ENCODE data around the gene PPP1R14C. TPM values are rescaled to one million over a fixed set of nuclear protein-coding genes. Genes with fewer than 3 reads are reported as not detected.

Gene PPP1R14C
- polyA plus RNA-seq, 1 donor (not counting 4 experiments of a cell fraction or from before 2014, with no cell fraction given) = 50.6 TPM

DNA sequence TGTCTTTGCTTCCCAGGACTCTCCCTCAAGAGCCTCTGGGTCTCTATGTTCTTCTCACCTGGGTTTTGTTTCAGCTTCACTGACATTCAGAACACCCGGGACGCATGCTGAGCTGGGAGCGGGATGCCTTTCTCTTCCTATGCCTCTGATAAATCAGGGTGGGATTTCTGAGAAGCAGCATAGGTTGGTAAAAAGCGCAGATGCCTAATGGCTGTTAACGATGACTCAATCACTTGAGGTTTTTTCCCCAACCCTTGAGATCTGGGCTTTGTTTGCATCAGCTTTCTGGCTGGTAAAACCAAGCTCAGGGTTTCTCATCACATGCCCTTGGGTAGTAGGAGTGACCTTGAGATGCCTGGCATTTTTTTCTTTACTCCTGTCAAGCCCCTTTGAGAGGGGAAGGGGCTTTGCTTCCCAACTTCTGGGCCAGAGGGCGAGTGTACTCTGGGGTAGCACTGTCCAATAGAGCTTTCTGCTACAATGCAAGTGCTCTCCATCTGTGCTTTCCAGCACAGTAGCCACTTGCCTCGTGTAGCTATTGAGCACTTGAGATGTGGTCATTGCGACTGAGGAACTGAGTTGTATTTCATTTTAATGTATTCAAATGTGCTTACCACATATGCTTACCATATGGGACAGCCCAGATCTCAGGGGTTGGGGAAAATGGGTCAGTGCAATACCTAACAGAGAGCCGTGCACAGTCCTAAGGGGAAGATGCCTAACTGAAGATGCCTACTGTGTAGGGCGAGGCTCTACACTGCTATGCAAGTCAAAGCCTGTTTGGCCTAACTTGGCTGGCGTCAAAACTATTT is 69.1 kb downstream of the PPP1R14C start:
- Histone ChIP-seq H3K36me3 (ENCODE audit: control insufficient read depth in 2 of 2, extremely low read depth in 1 of 2, insufficient read depth in 2 of 2, low read length in 2 of 2) (peaks cover 5 to 7% of the 10 kb centered on the region in 2 experiments), H3K9me3 (ENCODE audit: control insufficient read depth, low read depth, low read length) (no peaks in the 10 kb centered on the region), H3K4me1 (ENCODE audit: control insufficient read depth, extremely low read depth, insufficient read depth, low read length) (peaks cover 43% of the 10 kb centered on the region), H3K27me3 (ENCODE audit: control insufficient read depth, extremely low read depth, insufficient read depth, low read length) (no peaks in the 10 kb centered on the region), H3K9ac (ENCODE audit: control insufficient read depth, extremely low read depth, insufficient read depth, low read length) (peak overlapping the region; percentile 24), H3K4me3 (ENCODE audit: control insufficient read depth in 2 of 3, extremely low read depth in 1 of 3, insufficient read depth in 2 of 3, low read depth in 1 of 3, low read length in 3 of 3) (no peak overlapping the region), H3K27ac (ENCODE audit: control insufficient read depth, insufficient read depth, low read length) (peak overlapping the region; percentile 77), H2AFZ (ENCODE audit: control insufficient read depth, low read length) (no peak overlapping the region), H3K79me2 (ENCODE audit: control insufficient read depth, insufficient read depth, low read length) (peaks cover 27% of the 10 kb centered on the region), H4K20me1 (ENCODE audit: control insufficient read depth, extremely low read depth, insufficient read depth, low read length) (no peaks in the 10 kb centered on the region), H3K9me1 (ENCODE audit: control insufficient read depth, extremely low read depth, insufficient read depth, low read length) (no peaks in the 10 kb centered on the region), H3K4me2 (ENCODE audit: control insufficient read depth, extremely low read depth, insufficient read depth, low read depth, low read length) (peak overlapping the region; percentile 70)
- DNase-seq (ENCODE audit: low read depth, low spot score) (no peak), FAIRE-seq (peak; percentile 98)
- no peak for TF ChIP-seq EZH2 (IDR thresholded peaks at IDR 0.05; ENCODE audit: low read length)
- TF ChIP-seq CTCF (optimal IDR thresholded peaks at IDR 0.05 in 1 of 3, IDR thresholded peaks at IDR 0.05 in 1 of 3, conservative IDR thresholded peaks at IDR 0.05 in 1 of 3; ENCODE audit: extremely low read depth in 1 of 3, insufficient read depth in 2 of 3, low read length in 3 of 3) = no peak
- dilution Hi-C loops (cut with MboI; ENCODE audit: extremely low pct_ligation_motif_present, low sequenced_read_pairs) = no loop called here

DNA sequence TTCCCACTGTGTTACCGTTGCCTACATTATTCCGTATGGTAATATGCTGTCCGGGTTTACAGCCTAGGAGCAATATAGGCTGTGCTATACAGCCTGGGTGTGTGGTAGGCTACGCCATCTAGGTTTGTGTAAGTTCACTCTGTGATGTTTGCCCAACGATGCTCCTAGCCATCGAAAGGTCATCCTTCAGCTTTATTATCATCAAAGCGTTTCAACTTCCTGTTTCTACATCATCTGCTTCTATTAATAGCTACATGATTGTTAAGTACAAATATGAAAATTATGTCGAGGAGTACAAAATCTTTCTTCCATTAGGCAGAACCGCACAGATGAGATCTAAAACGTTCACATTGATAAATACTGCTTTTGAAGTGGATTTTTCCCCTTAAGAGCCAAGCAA is 69.9 kb downstream of the PPP1R14C start:
- H2AFZ ChIP-seq (ENCODE audit: control insufficient read depth, low read length) = no peak overlapping the region
- peak overlapping the region; percentile 70 for H3K4me2 ChIP-seq (ENCODE audit: control insufficient read depth, extremely low read depth, insufficient read depth, low read depth, low read length)
- no peak overlapping the region for H3K4me3 ChIP-seq (ENCODE audit: control insufficient read depth in 2 of 3, extremely low read depth in 1 of 3, insufficient read depth in 2 of 3, low read depth in 1 of 3, low read length in 3 of 3)
- FAIRE-seq = no peak
- H4K20me1 ChIP-seq (ENCODE audit: control insufficient read depth, extremely low read depth, insufficient read depth, low read length) = no peaks in the 10 kb centered on the region
- H3K9me1 ChIP-seq (ENCODE audit: control insufficient read depth, extremely low read depth, insufficient read depth, low read length) = no peaks in the 10 kb centered on the region
- H3K36me3 ChIP-seq (ENCODE audit: control insufficient read depth in 2 of 2, extremely low read depth in 1 of 2, insufficient read depth in 2 of 2, low read length in 2 of 2) = peaks cover 5 to 7% of the 10 kb centered on the region in 2 experiments
- peaks cover 37% of the 10 kb centered on the region for H3K4me1 ChIP-seq (ENCODE audit: control insufficient read depth, extremely low read depth, insufficient read depth, low read length)
- peaks cover 22% of the 10 kb centered on the region for H3K79me2 ChIP-seq (ENCODE audit: control insufficient read depth, insufficient read depth, low read length)
- no peak overlapping the region for H3K9ac ChIP-seq (ENCODE audit: control insufficient read depth, extremely low read depth, insufficient read depth, low read length)
- no peaks in the 10 kb centered on the region for H3K9me3 ChIP-seq (ENCODE audit: control insufficient read depth, low read depth, low read length)
- no peak for DNase-seq (ENCODE audit: low read depth, low spot score)
- peak overlapping the region; percentile 77 for H3K27ac ChIP-seq (ENCODE audit: control insufficient read depth, insufficient read depth, low read length)
- H3K27me3 ChIP-seq (ENCODE audit: control insufficient read depth, extremely low read depth, insufficient read depth, low read length) = no peaks in the 10 kb centered on the region
- dilution Hi-C loops (cut with MboI; ENCODE audit: extremely low pct_ligation_motif_present, low sequenced_read_pairs) = no loop called here
- TF ChIP-seq EZH2 (IDR thresholded peaks at IDR 0.05; ENCODE audit: low read length) (no peak), CTCF (optimal IDR thresholded peaks at IDR 0.05 in 1 of 3, IDR thresholded peaks at IDR 0.05 in 1 of 3, conservative IDR thresholded peaks at IDR 0.05 in 1 of 3; ENCODE audit: extremely low read depth in 1 of 3, insufficient read depth in 2 of 3, low read length in 3 of 3) (no peak)

Measured in keratinocyte (primary cell).